Esophagus (tissue), 2 donors: Measurements from ENCODE around the gene SPDEF. TPM values are rescaled to one million over a fixed set of nuclear protein-coding genes. Genes with fewer than 3 reads are reported as not detected.
A peak's percentile ranks its signal among the peaks of the same experiment; 100 is the strongest.

ENCODE experiments used
- H3K27ac ChIP-seq, 2 donors: one replicate each; pipeline ENCODE4 v1.5.1; 2013; ENCODE audit warnings: low read depth in 2 of 2, mild to moderate bottlenecking in 2 of 2, inconsistent platforms in 1 of 2, low read length in 1 of 2, moderate library complexity in 1 of 2
- H3K27me3 ChIP-seq, 2 donors: one replicate each; pipeline ENCODE4 v1.6.1; 2013; ENCODE audit warnings: low read length in 2 of 2, control low read depth in 1 of 2, mild to moderate bottlenecking in 1 of 2; ENCODE audit not compliant: insufficient read depth in 2 of 2, control insufficient read depth in 1 of 2
- H3K36me3 ChIP-seq, 2 donors: one replicate each; pipeline ENCODE4 v1.6.1; 2013; ENCODE audit warnings: low read length in 1 of 2; ENCODE audit not compliant: control insufficient read depth in 2 of 2, insufficient read depth in 2 of 2
- H3K4me1 ChIP-seq, 2 donors: one replicate each; pipeline ENCODE4 v1.6.1; 2013; ENCODE audit warnings: low read length in 1 of 2; ENCODE audit not compliant: control insufficient read depth in 2 of 2, insufficient read depth in 2 of 2
- H3K4me3 ChIP-seq, 2 donors: one replicate each; pipeline ENCODE4 v1.5.1; 2013; ENCODE audit warnings: low read length in 2 of 2, mild to moderate bottlenecking in 2 of 2, low read depth in 1 of 2, moderate library complexity in 1 of 2
- H3K9me3 ChIP-seq, 2 donors: one replicate each; pipeline ENCODE4 v1.6.1; 2013; ENCODE audit warnings: mild to moderate bottlenecking in 2 of 2, low read depth in 1 of 2, low read length in 1 of 2, moderate library complexity in 1 of 2; ENCODE audit not compliant: control insufficient read depth in 2 of 2, insufficient read depth in 1 of 2
- WGBS, 2 donors: extraction: QIAGEN DNeasy Blood & Tissue Kit; methylation state at CpG; one replicate each; pipeline ENCODE4 v1.1.7; 2013; 5-methylcytosine and 5-hydroxymethylcytosine counted together
- polyA plus RNA-seq, 2 donors: library from polyadenylated mRNA; stranded (reverse); fragments of 200-250 nt; gene quantifications; one replicate each; pipeline ENCODE4 v1.2.3, GENCODE V29; 2013
- donor health status: healthy with polysubstance abuse.
- donor health status: Bipolar disorder and iron deficiency.

The SPDEF gene
- polyA plus RNA-seq, 2 donors = 0.08 TPM

DNA sequence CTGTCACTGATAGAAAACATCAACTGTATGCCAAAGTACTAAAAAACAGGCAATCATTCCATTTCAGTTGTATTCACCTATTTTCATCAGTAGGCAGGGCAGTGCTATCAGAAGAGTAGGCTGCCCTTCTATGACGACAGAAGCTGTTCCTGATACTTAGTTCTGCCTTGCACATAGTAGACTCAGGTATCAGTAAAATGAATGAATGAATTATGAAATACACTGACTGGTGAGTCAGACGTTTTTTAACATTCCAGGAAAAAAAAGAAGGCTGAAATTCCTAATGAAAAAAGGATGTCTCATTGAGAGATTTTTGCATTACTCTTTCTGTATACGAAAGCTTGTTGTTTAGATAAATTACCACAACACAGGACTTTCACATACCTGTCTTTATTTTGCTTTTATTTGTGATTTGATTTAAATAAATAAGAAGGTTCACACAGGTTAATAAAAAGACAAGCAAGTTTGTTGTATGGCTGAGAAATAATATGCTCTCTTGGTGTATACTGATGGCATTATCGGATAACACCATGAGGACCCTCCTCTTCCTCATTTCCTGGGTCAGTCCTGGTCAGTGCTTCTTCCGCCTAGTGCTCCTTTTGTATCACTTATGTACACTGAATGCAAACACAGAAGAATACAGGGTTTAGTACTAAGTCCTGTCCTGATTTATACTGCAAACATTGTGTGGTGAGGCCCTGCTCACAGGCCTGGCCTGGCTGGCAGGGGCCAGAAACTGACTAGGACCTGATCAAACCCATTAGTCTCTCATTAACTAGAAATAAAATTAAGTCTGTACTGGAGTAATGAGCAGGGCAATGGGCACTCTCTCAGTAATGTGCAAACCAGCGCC lies 39.4 kb upstream of the SPDEF start:
- 73 to 78% methylated on average over 6 of the region's 6 CpGs for WGBS, 2 donors
- H3K4me3 ChIP-seq = no peak overlapping the region
- H3K36me3 ChIP-seq = peaks cover 0 to 7% of the 10 kb centered on the region in 2 donors
- no peaks in the 10 kb centered on the region for H3K9me3 ChIP-seq
- peak overlapping the region in 1 of 2 donors; percentile 18 for H3K27ac ChIP-seq
- H3K4me1 ChIP-seq = peaks cover 2 to 5% of the 10 kb centered on the region in 2 donors
- no peaks in the 10 kb centered on the region for H3K27me3 ChIP-seq

DNA sequence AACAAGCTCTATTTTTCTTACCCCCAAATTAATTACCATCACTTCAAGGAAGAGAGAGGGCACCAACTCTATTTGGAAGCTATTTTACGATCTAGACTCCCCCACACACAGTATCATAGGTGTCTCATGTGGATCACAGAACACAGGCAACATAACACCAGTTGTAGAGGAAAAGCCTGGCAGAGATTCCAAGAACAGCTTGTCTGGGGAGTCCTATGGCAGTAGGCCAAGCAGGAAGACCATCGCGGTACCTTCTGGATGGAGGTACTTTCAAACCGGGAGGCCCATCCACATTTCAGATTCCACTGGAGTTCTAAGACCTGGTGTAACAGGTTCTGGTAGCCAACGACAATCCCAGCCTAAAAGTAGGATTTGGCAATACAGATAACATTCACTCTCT lies 37.6 kb upstream of the SPDEF start:
- no peaks in the 10 kb centered on the region for H3K9me3 ChIP-seq
- H3K27ac ChIP-seq = no peak overlapping the region
- H3K36me3 ChIP-seq = peaks cover 7 to 9% of the 10 kb centered on the region in 2 donors
- 51 to 58% methylated on average over 5 of the region's 5 CpGs for WGBS, 2 donors
- peaks cover under 1 to 3% of the 10 kb centered on the region in 2 donors for H3K4me1 ChIP-seq
- no peaks in the 10 kb centered on the region for H3K27me3 ChIP-seq
- H3K4me3 ChIP-seq = no peak overlapping the region

DNA sequence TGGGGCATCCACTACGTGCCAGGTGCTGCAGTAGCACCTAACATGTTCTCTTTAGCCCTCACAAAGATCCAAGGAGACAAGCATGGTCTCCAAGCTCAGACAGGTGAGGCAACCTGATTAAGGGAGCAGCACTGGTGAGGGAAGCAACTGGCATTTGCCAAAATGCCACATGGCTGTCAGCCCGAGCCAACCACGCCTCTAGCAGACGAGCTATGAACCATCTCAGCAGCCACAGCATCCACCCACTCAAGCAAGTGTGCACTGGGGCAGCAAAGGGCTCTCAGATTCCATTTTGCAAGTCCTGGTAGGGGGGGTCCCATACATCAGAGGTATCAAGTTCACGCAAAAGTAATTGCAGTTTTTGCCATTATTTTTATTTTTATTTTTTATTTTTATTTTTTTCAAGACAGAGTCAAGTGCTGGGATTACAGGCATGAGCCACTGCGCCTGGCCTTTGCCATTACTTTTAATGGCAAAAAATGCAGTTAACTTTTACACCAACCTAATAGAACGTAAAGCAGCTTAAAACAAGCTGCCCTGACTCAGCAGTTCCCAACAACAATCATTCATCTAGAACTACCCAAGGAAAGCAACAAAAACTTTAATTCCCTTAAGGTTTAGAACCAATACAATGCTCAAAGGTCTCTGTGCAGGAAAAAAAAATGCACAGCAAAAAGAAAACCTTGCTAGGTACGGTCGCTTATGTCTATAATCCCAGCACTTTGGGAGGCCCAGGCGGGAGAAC lies 36.3 kb upstream of the SPDEF start:
- Histone ChIP-seq H3K27me3 (no peaks in the 10 kb centered on the region), H3K4me3 (no peak overlapping the region), H3K27ac (no peak overlapping the region), H3K36me3 (peaks cover 7 to 16% of the 10 kb centered on the region in 2 donors), H3K4me1 (peaks cover 0 to 3% of the 10 kb centered on the region in 2 donors), H3K9me3 (no peaks in the 10 kb centered on the region)
- WGBS, 2 donors = 81% methylated on average over 10 of the region's 10 CpGs

DNA sequence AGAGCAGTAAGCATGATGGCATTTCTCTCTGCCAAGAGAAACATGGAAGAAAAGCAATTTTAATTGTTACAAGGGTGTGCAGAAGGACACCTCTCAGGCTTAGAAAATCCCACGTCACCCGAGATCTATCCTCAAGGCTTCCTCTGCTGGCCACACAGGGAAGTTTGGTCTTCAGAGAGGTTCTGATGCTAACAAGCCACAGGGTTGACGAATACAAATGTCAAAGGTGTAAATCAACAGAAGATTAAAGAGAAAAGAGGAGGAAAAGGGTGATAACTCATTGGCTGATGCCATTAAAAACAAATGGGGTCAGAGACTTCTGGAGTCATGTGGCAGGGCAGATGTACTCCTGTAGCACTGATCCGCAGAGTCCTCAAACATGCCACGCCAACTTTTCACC lies 33.6 kb upstream of the SPDEF start:
- Histone ChIP-seq H3K4me3 (no peak overlapping the region), H3K4me1 (peaks cover 0 to 3% of the 10 kb centered on the region in 2 donors), H3K27me3 (no peaks in the 10 kb centered on the region), H3K9me3 (no peaks in the 10 kb centered on the region), H3K36me3 (peaks cover 4 to 16% of the 10 kb centered on the region in 2 donors), H3K27ac (no peak overlapping the region)
- WGBS, 2 donors = 91 to 93% methylated on average over 5 of the region's 5 CpGs

DNA sequence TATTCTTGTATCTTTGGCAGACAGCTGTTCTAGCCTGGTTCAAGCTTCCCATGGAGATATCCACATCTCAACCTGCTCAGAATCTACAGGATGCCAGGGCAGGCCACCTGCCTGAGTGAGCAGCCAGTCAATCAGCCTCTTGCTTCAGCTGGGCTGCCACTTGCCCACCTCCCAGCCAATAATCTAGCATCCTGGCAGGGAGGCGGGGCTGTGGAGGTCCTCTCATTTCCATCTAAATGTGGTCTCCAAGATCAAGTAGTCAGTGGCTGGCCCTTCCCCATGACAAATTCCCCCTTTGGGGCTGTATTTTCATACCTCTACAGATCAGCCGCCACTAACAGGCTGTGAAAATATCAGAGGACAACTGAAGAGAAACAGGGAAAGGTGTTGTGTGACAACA lies 33.0 kb upstream of the SPDEF start:
- H3K4me3 ChIP-seq = no peak overlapping the region
- peaks cover 4 to 16% of the 10 kb centered on the region in 2 donors for H3K36me3 ChIP-seq
- no peaks in the 10 kb centered on the region for H3K27me3 ChIP-seq
- H3K9me3 ChIP-seq = no peaks in the 10 kb centered on the region
- H3K4me1 ChIP-seq = no peaks in the 10 kb centered on the region
- 97 to 100% methylated on average over 2 of the region's 2 CpGs for WGBS, 2 donors
- H3K27ac ChIP-seq = no peak overlapping the region

DNA sequence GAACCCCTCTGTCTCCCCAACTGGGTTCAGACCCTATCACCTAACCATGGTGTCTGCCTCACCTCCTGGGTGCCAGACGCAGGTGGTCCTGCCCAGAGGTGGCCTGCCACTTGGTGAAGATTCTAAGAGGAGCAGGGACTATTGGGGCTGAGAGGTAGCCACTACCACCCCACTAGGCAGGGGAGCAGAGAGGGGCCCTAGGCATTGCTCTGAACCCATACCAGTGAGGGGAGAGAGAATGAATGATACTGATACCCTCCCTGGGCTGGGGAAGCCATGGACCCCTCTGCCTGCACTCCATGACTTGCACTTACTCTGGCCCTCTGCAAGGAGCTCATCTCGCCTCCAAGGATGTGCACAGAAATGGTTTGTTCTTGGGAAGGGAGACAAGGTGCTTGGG lies 31.7 kb upstream of the SPDEF start:
- Histone ChIP-seq H3K4me3 (no peak overlapping the region), H3K27me3 (no peaks in the 10 kb centered on the region), H3K36me3 (peaks cover 0 to 17% of the 10 kb centered on the region in 2 donors), H3K4me1 (no peaks in the 10 kb centered on the region), H3K9me3 (no peaks in the 10 kb centered on the region), H3K27ac (no peak overlapping the region)
- 95 to 98% methylated on average over 2 of the region's 2 CpGs for WGBS, 2 donors

DNA sequence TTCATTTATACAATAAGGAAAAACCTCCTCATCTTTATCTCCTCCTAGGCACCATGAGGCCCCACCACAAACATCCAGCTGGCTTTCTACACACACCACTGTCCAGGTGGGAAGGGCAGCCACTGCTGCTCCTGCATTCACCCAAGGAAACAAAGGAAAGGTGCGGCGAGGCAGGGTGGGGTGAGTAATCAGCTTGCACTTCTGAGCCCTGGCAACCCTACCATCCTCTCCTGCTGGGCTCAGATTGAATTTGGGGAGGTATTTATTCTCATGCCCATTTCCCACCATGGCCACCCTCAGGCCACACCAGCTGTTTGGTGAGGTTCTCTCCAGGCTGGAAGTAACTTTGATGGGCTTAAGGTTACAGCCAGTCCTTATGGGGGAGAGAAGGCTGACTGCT lies 31.2 kb upstream of the SPDEF start:
- WGBS, 2 donors = 68 to 77% methylated on average over 2 of the region's 2 CpGs
- Histone ChIP-seq H3K9me3 (no peaks in the 10 kb centered on the region), H3K27ac (no peak overlapping the region), H3K36me3 (peaks cover 0 to 20% of the 10 kb centered on the region in 2 donors), H3K4me1 (no peaks in the 10 kb centered on the region), H3K27me3 (no peaks in the 10 kb centered on the region), H3K4me3 (no peak overlapping the region)

DNA sequence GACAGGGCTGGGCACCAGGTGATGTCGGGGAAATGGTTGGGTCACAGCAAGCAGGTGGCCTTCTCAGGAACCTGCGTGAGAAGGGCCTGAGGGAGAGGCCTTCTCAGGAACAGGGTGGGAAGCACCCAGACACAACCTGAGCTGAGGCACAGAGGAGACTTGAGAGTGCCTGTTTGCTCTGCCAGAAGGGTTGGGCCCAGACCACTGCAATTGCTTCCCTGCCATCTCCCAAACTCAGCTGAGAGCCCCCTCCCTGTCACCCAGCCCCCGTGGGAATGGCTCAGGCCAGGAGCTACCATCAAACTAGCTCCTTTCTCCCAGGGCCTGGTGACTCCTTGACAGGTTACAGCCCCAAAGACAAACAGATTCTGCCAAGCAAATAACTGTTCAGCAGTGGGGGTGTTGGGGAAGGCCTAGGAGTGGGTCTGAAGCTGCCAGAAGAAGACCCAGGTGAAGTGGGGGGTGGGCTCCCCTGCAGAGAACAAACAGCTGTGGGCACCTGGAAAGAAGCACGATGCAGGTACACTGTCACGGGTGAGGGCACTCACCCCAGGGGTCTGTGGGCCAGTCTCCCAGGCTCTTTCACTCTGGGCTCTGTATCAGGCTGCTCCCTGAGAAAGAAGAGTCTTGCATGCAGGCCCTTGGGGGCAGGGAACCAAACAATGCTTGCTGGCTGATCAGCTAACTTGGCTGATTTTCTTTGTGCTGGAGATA lies 30.4 kb upstream of the SPDEF start:
- H3K4me3 ChIP-seq = no peak overlapping the region
- no peak overlapping the region for H3K27ac ChIP-seq
- peaks cover 0 to 20% of the 10 kb centered on the region in 2 donors for H3K36me3 ChIP-seq
- H3K4me1 ChIP-seq = no peaks in the 10 kb centered on the region
- H3K9me3 ChIP-seq = no peaks in the 10 kb centered on the region
- H3K27me3 ChIP-seq = no peaks in the 10 kb centered on the region
- WGBS, 2 donors = 79 to 81% methylated on average over 5 of the region's 5 CpGs

DNA sequence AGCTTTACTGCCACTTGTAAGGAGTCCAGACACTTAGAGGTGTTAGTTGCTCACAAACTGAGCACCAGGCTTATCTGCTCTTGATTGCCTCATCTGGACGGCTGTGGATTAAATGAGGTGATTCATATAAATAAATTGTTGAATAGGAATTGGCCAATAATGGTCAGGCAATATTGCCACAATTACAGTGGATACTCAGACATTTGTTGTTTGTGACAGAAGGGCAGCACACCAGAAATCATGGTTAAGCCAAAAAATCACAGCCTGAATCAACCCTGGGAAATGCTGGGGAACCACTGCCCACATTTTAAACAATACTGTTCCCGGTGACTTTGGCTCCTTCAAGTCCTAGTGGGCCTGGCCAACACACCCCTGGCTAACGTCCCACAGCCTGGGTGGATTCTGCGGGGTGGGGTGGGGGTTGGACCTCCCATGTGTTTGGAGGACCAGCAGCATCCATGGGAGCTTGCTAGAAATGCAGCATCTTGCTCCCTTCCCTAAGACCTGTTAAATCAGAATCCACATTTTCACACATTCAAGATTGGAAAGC lies 29.5 kb upstream of the SPDEF start:
- Histone ChIP-seq H3K4me1 (no peaks in the 10 kb centered on the region), H3K27ac (no peak overlapping the region), H3K4me3 (no peak overlapping the region), H3K9me3 (no peaks in the 10 kb centered on the region), H3K27me3 (no peaks in the 10 kb centered on the region), H3K36me3 (peaks cover 0 to 20% of the 10 kb centered on the region in 2 donors)
- WGBS, 2 donors = 36 to 55% methylated on average over 4 of the region's 4 CpGs
